Suprapubic skin (tissue), 4 donors: ENCODE measurements around the gene FKRP.

Experiments used
- CTCF ChIP-seq, 2 donors: fragments of 200-600 bp in 1 of 2; fragments of 450-650 bp in 1 of 2; sonication (generic) in 1 of 2; IDR thresholded peaks; one replicate each; pipeline ENCODE4 v1.5.1; 2016 to 2019; ENCODE audit warnings: antibody characterized with exemption in 2 of 2, mild to moderate bottlenecking in 1 of 2, moderate library complexity in 1 of 2
- EP300 ChIP-seq: sonication (generic); formaldehyde crosslinking; IDR thresholded peaks from one replicate; pipeline ENCODE4 v1.6.1; 2017; ENCODE audit warnings: antibody characterized with exemption
- POLR2AphosphoS5 ChIP-seq, 3 donors: sonication (generic); formaldehyde crosslinking; IDR thresholded peaks; one replicate each; pipeline ENCODE4 v1.6.1; 2017; ENCODE audit warnings: antibody characterized with exemption in 3 of 3

- TF ChIP-seq CTCF (IDR thresholded peaks at IDR 0.05) (no peak), POLR2AphosphoS5 (IDR thresholded peaks at IDR 0.05) (no peak), EP300 (no peak)
Observed at GRCh38 chr19:46791944-46792343, 46.1 kb downstream of the FKRP start.
